CD4-positive, alpha-beta T cell (primary cell): ENCODE results near the gene S100A3. TPM values are rescaled to one million over a fixed set of nuclear protein-coding genes. Genes with fewer than 3 reads are reported as not detected.
"Not testable (repeated sequence)": the region's sequence is repeated elsewhere in the genome, so short reads cannot be mapped to it uniquely, and the experiment has no call there.

Source experiments
- ATAC-seq: fragments of 200-7000 bp; cut with Tn5 transposase; one replicate; pipeline ENCODE4 v1.10.0; 2022; ENCODE audit warnings: mild to moderate bottlenecking; ENCODE audit not compliant: poor library complexity
- CTCF ChIA-PET: fragments of 350-600 bp; sonication (Branson Sonifier 250); formaldehyde crosslinking; loops from one replicate; lab custom pipeline; 2021; ENCODE audit warnings: antibody characterized with exemption, inconsistent platforms; lab: Charles Lee
- POLR2A ChIA-PET: fragments of 350-600 bp; sonication (Branson Sonifier 250); formaldehyde crosslinking; loops from one replicate; lab custom pipeline; 2021; ENCODE audit warnings: antibody characterized with exemption, inconsistent platforms; lab: Charles Lee
- DNase-seq, 14 experiments: peaks; one replicate each; pipeline ENCODE4 v3.0.0-alpha.2; 2013 to 2020; ENCODE audit warnings: mixed read lengths in 2 of 14
- H3K27ac ChIP-seq, 2 donors: one replicate each; pipeline versions ENCODE4 v1.5.1 to v1.7.0; 2013; ENCODE audit warnings: low read length in 2 of 2, low read depth in 1 of 2, mild to moderate bottlenecking in 1 of 2
- H3K27me3 ChIP-seq, 2 experiments: 1 replicate in 1 of 2; 2 replicates in 1 of 2; pipeline versions ENCODE4 v1.6.1 to v1.7.0; 2013; ENCODE audit warnings: low read length in 2 of 2, control low read depth in 1 of 2, mild to moderate bottlenecking in 1 of 2, moderate library complexity in 1 of 2; ENCODE audit not compliant: insufficient read depth in 2 of 2, control insufficient read depth in 1 of 2
- H3K36me3 ChIP-seq: one replicate; pipeline ENCODE4 v1.6.1; 2013; ENCODE audit warnings: low read length, control low read depth; ENCODE audit not compliant: insufficient read depth
- H3K4me1 ChIP-seq: one replicate; pipeline ENCODE4 v1.6.1; 2013; ENCODE audit warnings: low read length, control low read depth; ENCODE audit not compliant: insufficient read depth
- H3K4me3 ChIP-seq: one replicate; pipeline ENCODE4 v1.5.1; 2013; ENCODE audit warnings: mild to moderate bottlenecking, low read length, moderate library complexity
- H3K9me3 ChIP-seq, 2 experiments: 1 replicate in 1 of 2; 2 replicates in 1 of 2; pipeline versions ENCODE4 v1.6.1 to v1.7.0; 2013; ENCODE audit warnings: low read length in 2 of 2, mild to moderate bottlenecking in 2 of 2, control low read depth in 1 of 2, moderate library complexity in 1 of 2; ENCODE audit not compliant: control insufficient read depth in 1 of 2, insufficient read depth in 1 of 2
- H3K27ac Mint-ChIP-seq: one replicate; pipeline ENCODE4 v1.8.0; 2020; ENCODE audit warnings: mixed read lengths
- H3K27me3 Mint-ChIP-seq: one replicate; pipeline ENCODE4 v1.8.0; 2021; ENCODE audit warnings: mixed read lengths
- H3K36me3 Mint-ChIP-seq: one replicate; pipeline ENCODE4 v1.8.0; 2021; ENCODE audit warnings: low read depth, mixed read lengths
- H3K4me1 Mint-ChIP-seq: one replicate; pipeline ENCODE4 v1.8.0; 2021; ENCODE audit warnings: low read depth, mixed read lengths
- H3K4me3 Mint-ChIP-seq: one replicate; pipeline ENCODE4 v1.8.0; 2020; ENCODE audit warnings: mild to moderate bottlenecking, mixed read lengths
- H3K9me3 Mint-ChIP-seq: one replicate; pipeline ENCODE4 v1.8.0; 2020; ENCODE audit warnings: mixed read lengths
- intact Hi-C, 2 experiments: fragments of 100-400 bp; cut with DNase I in 1 of 2; cut with micrococcal nuclease in 1 of 2; formaldehyde crosslinking; loops; one replicate each; pipeline versions ENCODE4 v1.15.1 to v1.9.0; 2023 to 2025; cut with DNase I, micrococcal nuclease
- total RNA-seq, 174 experiments: library from RNA in 2 of 174; stranded (reverse) in 2 of 174; gene quantifications; one replicate each; pipeline ENCODE4 v1.2.3 and lab custom pipeline; 2021 to 2026
- TF ChIP-seq, protein P1 (sequence below): fragments of 200-600 bp; IDR thresholded peaks from one replicate; pipeline ENCODE4 v1.8.0; 2022; ENCODE audit warnings: antibody characterized with exemption, mild to moderate bottlenecking

S100A3 gene
- total RNA-seq, 2 experiments from 2014 or later, result not detected

DNA sequence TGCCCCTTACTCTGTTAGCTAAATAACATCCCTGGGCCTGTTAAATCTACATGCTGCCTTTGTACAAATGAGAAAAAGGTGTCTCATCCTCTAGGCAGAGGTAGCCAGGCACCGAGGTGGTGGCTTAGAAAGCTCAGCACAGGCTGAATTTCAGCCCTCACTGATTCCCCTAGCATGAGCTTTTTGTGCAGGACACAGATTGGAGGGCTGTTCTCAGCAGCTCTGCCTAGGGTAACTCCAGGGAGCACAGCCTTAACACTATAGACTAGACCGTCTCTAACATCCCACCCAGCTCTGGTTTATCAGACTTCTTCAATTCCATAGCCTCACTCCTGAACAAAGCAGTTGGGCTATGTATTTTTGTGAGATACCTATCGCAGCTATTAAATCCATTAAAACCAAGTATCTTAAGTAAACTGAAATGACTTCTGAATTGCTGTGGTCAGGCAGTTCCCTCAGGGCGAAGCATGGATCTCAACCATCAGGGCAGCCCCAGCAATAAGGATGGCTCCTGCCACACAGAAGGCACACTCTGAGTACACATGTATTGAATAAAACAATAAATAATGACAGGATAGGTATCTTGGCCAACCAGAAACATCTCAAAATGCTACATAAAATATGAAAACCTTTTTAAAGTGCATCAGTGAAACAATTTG is 28.1 kb downstream of the S100A3 start:
- peaks cover 4% of the 10 kb centered on the region for H3K4me1 ChIP-seq
- Mint-ChIP-seq H3K9me3 (no peaks in the 10 kb centered on the region), H3K36me3 (no peaks in the 10 kb centered on the region), H3K4me1 (no peaks in the 10 kb centered on the region), H3K27me3 (no peaks in the 10 kb centered on the region), H3K27ac (no peak overlapping the region), H3K4me3 (no peak overlapping the region)
- ChIA-PET POLR2A (interaction anchor here (1.8 kb wide), 1 partner anchor 14 kb away, joined by 4 read pairs; no protein-coding TSS in a partner anchor), CTCF (interaction anchor here (1.1 kb wide), 1 partner anchor 11 kb away, joined by 4 read pairs; no protein-coding TSS in a partner anchor)
- TF ChIP-seq, protein P1, sequence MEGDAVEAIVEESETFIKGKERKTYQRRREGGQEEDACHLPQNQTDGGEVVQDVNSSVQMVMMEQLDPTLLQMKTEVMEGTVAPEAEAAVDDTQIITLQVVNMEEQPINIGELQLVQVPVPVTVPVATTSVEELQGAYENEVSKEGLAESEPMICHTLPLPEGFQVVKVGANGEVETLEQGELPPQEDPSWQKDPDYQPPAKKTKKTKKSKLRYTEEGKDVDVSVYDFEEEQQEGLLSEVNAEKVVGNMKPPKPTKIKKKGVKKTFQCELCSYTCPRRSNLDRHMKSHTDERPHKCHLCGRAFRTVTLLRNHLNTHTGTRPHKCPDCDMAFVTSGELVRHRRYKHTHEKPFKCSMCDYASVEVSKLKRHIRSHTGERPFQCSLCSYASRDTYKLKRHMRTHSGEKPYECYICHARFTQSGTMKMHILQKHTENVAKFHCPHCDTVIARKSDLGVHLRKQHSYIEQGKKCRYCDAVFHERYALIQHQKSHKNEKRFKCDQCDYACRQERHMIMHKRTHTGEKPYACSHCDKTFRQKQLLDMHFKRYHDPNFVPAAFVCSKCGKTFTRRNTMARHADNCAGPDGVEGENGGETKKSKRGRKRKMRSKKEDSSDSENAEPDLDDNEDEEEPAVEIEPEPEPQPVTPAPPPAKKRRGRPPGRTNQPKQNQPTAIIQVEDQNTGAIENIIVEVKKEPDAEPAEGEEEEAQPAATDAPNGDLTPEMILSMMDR, result no peak
- H3K9me3 ChIP-seq, result no peaks in the 10 kb centered on the region
- no peaks in the 10 kb centered on the region for H3K27me3 ChIP-seq
- intact Hi-C loops, result no loop called here
- DNase-seq, result no peak
- H3K36me3 ChIP-seq, result no peaks in the 10 kb centered on the region
- ATAC-seq, result no peak
- H3K27ac ChIP-seq, result no peak overlapping the region
- no peak overlapping the region for H3K4me3 ChIP-seq

DNA sequence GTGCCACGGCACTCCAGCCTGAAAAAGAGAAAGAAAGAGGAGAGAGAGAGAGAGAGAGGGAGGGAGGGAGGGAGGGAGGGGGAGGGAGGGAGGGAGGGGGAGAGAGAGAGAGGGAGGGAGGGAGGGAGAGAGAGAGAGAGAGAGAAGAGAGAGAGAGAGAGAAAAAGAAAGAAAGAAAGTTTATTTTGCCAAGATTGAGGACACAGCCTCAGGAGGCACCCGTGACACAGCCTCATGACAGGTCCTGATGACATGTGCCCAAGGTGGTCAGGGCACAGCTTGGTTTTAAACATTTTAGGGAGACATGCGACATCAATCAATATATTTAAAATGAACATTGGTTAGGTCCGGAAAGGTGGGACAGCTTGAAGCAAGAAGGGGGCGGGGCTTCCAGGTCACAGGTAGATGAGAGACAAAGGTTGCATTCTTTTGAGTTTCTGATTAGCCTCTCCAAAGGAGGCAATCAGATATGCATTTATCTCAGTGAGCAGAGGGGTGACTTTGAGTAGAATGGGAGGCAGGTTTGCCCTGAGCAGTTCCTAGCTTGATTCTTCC is 28.8 kb downstream of the S100A3 start:
- H3K36me3 ChIP-seq, H3K4me1 Mint-ChIP-seq, H3K36me3 Mint-ChIP-seq, H3K27ac Mint-ChIP-seq, H3K4me3 Mint-ChIP-seq, H3K27me3 Mint-ChIP-seq, H3K27me3 ChIP-seq, H3K27ac ChIP-seq, H3K9me3 ChIP-seq, POLR2A ChIA-PET, H3K9me3 Mint-ChIP-seq, H3K4me3 ChIP-seq, ATAC-seq, intact Hi-C loops: not testable (repeated sequence)
- DNase-seq, result peak in 1 of 14 experiments; percentile 1
- H3K4me1 ChIP-seq, result peaks cover 12% of the 10 kb centered on the region
- CTCF ChIA-PET, result interaction anchor here (1.1 kb wide), 1 partner anchor 12 kb away, joined by 4 read pairs; no protein-coding TSS in a partner anchor

DNA sequence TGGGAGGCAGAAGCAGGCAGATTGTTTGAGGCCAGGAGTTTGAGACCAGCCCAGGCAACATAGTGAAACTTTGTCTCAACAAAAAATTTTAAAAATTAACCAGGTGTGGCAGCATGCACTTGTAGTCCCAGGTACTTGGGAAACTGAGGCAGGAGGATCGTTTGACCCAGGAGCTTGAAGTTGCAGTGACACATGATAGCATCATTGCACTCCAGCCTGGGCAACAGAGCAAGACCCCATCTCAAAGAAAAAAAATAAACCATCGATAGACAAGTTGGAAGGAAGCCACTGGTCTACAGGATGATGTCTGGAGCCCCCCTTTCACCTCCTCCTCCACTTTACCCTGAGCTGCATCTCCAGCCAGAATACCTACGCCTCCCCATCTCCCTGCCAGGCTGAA is 29.8 kb downstream of the S100A3 start:
- no peaks in the 10 kb centered on the region for H3K4me1 Mint-ChIP-seq
- H3K9me3 ChIP-seq, result no peaks in the 10 kb centered on the region
- H3K36me3 ChIP-seq, result no peaks in the 10 kb centered on the region
- TF ChIP-seq, protein P1, result no peak
- peaks cover 14% of the 10 kb centered on the region for H3K4me1 ChIP-seq
- ChIA-PET POLR2A (no interaction called here), CTCF (no interaction called here)
- no peak overlapping the region for H3K4me3 ChIP-seq
- H3K27ac ChIP-seq, result no peak overlapping the region
- H3K27me3 Mint-ChIP-seq, result no peaks in the 10 kb centered on the region
- no peaks in the 10 kb centered on the region for H3K27me3 ChIP-seq
- ATAC-seq (no peak), DNase-seq (no peak)
- H3K4me3 Mint-ChIP-seq, result no peak overlapping the region
- H3K36me3 Mint-ChIP-seq, result no peaks in the 10 kb centered on the region
- H3K9me3 Mint-ChIP-seq, result no peaks in the 10 kb centered on the region
- intact Hi-C loops, result no loop called here
- H3K27ac Mint-ChIP-seq, result no peak overlapping the region
